Measurements from ENCODE around the gene PRCD. TPM values are rescaled to one million over a fixed set of nuclear protein-coding genes. Genes with fewer than 3 reads are reported as not detected.
"Not testable (repeated sequence)": the region's sequence is repeated elsewhere in the genome, so short reads cannot be mapped to it uniquely, and the experiment has no call there.

The PRCD gene
- polyA plus RNA-seq, 1 experiment = 0.21 TPM

GRCh38 chr17:76513306-76513692 lies 26.5 kb upstream of the PRCD start:
- no peaks in the 10 kb centered on the region for H3K36me3 ChIP-seq (ENCODE audit: control insufficient read depth, insufficient read depth, low read length)
- no peak for DNase-seq (ENCODE audit: low read depth)
- ChIA-PET POLR2A (no interaction called here), CTCF (interaction anchor here (1.1 to 19.7 kb wide), 5 partner anchors 9 to 168 kb away, joined by 3 to 442 read pairs (median 7); partner anchors contain the start of genes AANAT, PRCD and UBE2O)
- no peak for TF ChIP-seq CTCF (IDR thresholded peaks at IDR 0.05; ENCODE audit: insufficient read depth, low read depth, low read length)
- 0 out of 2 replicates have a peak, but pooled peaks cover 2% of the 10 kb centered on the region for H3K27me3 ChIP-seq (ENCODE audit: control insufficient read depth, insufficient read depth, low read length)
- H3K4me3 ChIP-seq (ENCODE audit: low read depth, low read length) = no peak overlapping the region

- DNase-seq (ENCODE audit: low read depth); POLR2A ChIA-PET; H3K4me3 ChIP-seq (ENCODE audit: low read depth, low read length); H3K27me3 ChIP-seq (ENCODE audit: control insufficient read depth, insufficient read depth, low read length); H3K36me3 ChIP-seq (ENCODE audit: control insufficient read depth, insufficient read depth, low read length): not testable (repeated sequence)
- CTCF ChIA-PET = interaction anchor here (1.5 to 19.7 kb wide), 3 partner anchors 8 to 54 kb away, joined by 4 to 442 read pairs (median 7); partner anchors contain the start of genes AANAT and UBE2O
Measured at GRCh38 chr17:76514355-76514754, 25.5 kb upstream of the PRCD start.

GRCh38 chr17:76515274-76515949 lies 24.4 kb upstream of the PRCD start:
- ChIA-PET POLR2A (no interaction called here), CTCF (interaction anchor here (1.0 to 19.7 kb wide), 5 partner anchors 7 to 55 kb away, joined by 3 to 442 read pairs (median 4); partner anchors contain the start of genes AANAT and UBE2O)
- H3K4me3 ChIP-seq (ENCODE audit: low read depth, low read length) = peak overlapping the region; percentile 1; the same call in 1 of the 2 replicates
- no peaks in the 10 kb centered on the region for H3K27me3 ChIP-seq (ENCODE audit: control insufficient read depth, insufficient read depth, low read length)
- TF ChIP-seq CTCF (IDR thresholded peaks at IDR 0.05; ENCODE audit: insufficient read depth, low read depth, low read length) = no peak
- peak; percentile 95 for DNase-seq (ENCODE audit: low read depth)
- no peaks in the 10 kb centered on the region for H3K36me3 ChIP-seq (ENCODE audit: control insufficient read depth, insufficient read depth, low read length)

- H3K27me3 ChIP-seq (ENCODE audit: control insufficient read depth, insufficient read depth, low read length) = no peaks in the 10 kb centered on the region
- DNase-seq (ENCODE audit: low read depth) = no peak
- CTCF ChIA-PET = interaction anchor here (1.4 to 1.5 kb wide), 2 partner anchors 23 to 59 kb away, joined by 4 to 5 read pairs; no protein-coding TSS in a partner anchor
- no peak for TF ChIP-seq CTCF (IDR thresholded peaks at IDR 0.05; ENCODE audit: insufficient read depth, low read depth, low read length)
- no peaks in the 10 kb centered on the region for H3K36me3 ChIP-seq (ENCODE audit: control insufficient read depth, insufficient read depth, low read length)
- POLR2A ChIA-PET = no interaction called here
- H3K4me3 ChIP-seq (ENCODE audit: low read depth, low read length) = no peak overlapping the region
Measured at GRCh38 chr17:76517638-76518038, 22.2 kb upstream of the PRCD start.

- ChIA-PET CTCF (interaction anchor here (0.6 to 6.2 kb wide), 5 partner anchors 10 to 162 kb away, joined by 3 to 103 read pairs (median 64); no protein-coding TSS in a partner anchor), POLR2A (no interaction called here)
- no peak for TF ChIP-seq CTCF (IDR thresholded peaks at IDR 0.05; ENCODE audit: insufficient read depth, low read depth, low read length)
- no peaks in the 10 kb centered on the region for H3K36me3 ChIP-seq (ENCODE audit: control insufficient read depth, insufficient read depth, low read length)
- H3K27me3 ChIP-seq (ENCODE audit: control insufficient read depth, insufficient read depth, low read length) = no peaks in the 10 kb centered on the region
- no peak for DNase-seq (ENCODE audit: low read depth)
- no peak overlapping the region for H3K4me3 ChIP-seq (ENCODE audit: low read depth, low read length)
Measured at GRCh38 chr17:76519048-76519966, 20.5 kb upstream of the PRCD start.
